Stimulated activated CD8-positive, alpha-beta memory T cell treated with anti-CD3 and anti-CD28 coated beads, Interleukin-7, amount 100 ng/mL, for 4 hours (primary cell): ENCODE measurements around the gene TFEB.

Source experiments
- DNase-seq, 2 donors: peaks; one replicate each; pipeline ENCODE4 v3.0.0-alpha.2; 2020; ENCODE audit warnings: low read depth in 2 of 2

Gene TFEB

GRCh38 chr6:41706876-41707564 is 28.4 kb downstream of the TFEB start:
- DNase-seq, result no peak

GRCh38 chr6:41705996-41706835 is 29.2 kb downstream of the TFEB start:
- peak; percentile 60 to 74 for DNase-seq

- no peak for DNase-seq
Measured at GRCh38 chr6:41705311-41705995, 30.0 kb downstream of the TFEB start.

- no peak for DNase-seq
Measured at GRCh38 chr6:41704656-41705310, 30.6 kb downstream of the TFEB start.

- no peak for DNase-seq
Measured at GRCh38 chr6:41704028-41704427, 31.4 kb downstream of the TFEB start.

GRCh38 chr6:41702771-41703494 is 32.5 kb downstream of the TFEB start:
- DNase-seq, result no peak

- no peak for DNase-seq
Measured at GRCh38 chr6:41702089-41702745, 33.2 kb downstream of the TFEB start.

GRCh38 chr6:41700463-41701347 is 34.7 kb downstream of the TFEB start:
- DNase-seq, result no peak

- DNase-seq, result no peak
Measured at GRCh38 chr6:41699063-41699462, 36.3 kb downstream of the TFEB start.

- no peak for DNase-seq
Measured at GRCh38 chr6:41697861-41698781, 37.3 kb downstream of the TFEB start.

- DNase-seq, result no peak
Measured at GRCh38 chr6:41696788-41697187, 38.6 kb downstream of the TFEB start.

GRCh38 chr6:41695825-41696224 is 39.6 kb downstream of the TFEB start:
- no peak for DNase-seq

GRCh38 chr6:41694815-41695526 is 40.4 kb downstream of the TFEB start:
- no peak for DNase-seq

GRCh38 chr6:41693281-41694240 is 41.8 kb downstream of the TFEB start:
- no peak for DNase-seq

GRCh38 chr6:41692730-41693129 is 42.7 kb downstream of the TFEB start:
- DNase-seq, result no peak

- DNase-seq, result no peak
Measured at GRCh38 chr6:41692080-41692675, 43.2 kb downstream of the TFEB start.
